PC-3 (cell line): ENCODE measurements around the gene SLC25A28. TPM values are rescaled to one million over a fixed set of nuclear protein-coding genes. Genes with fewer than 3 reads are reported as not detected.

Source experiments
- ATAC-seq: fragments of 200-7000 bp; cut with Tn5 transposase; 2 replicates; pipeline ENCODE4 v1.9.1; 2020; ENCODE audit warnings: mild to moderate bottlenecking, moderate library complexity
- BruUV-seq: library from RNA; stranded (reverse); fragments of 400-500 nt; replicated peaks from 2 replicates; lab custom pipeline; 2021; lab: Mats Ljungman, UMichigan
- CTCF ChIA-PET: fragments of 300-600 bp; sonication (Branson Sonifier 250); formaldehyde crosslinking; loops from one replicate; lab custom pipeline; 2022; ENCODE audit warnings: antibody characterized with exemption; lab: Charles Lee
- POLR2A ChIA-PET: fragments of 300-600 bp; sonication (Branson Sonifier 250); formaldehyde crosslinking; loops from one replicate; lab custom pipeline; 2022; ENCODE audit warnings: antibody characterized with exemption; ENCODE audit not compliant: unreplicated experiment; lab: Charles Lee
- DNase-seq: peaks from one replicate; pipeline ENCODE4 v3.0.0-alpha.2; 2015
- H2AFZ ChIP-seq: fragments of 300-600 bp; sonication (generic); 2 replicates; pipeline ENCODE4 v1.6.0; 2016; ENCODE audit warnings: antibody characterized with exemption, low read length
- H3F3A ChIP-seq: fragments of 300-600 bp; sonication (generic); one replicate; pipeline ENCODE4 v1.6.0; 2017; ENCODE audit warnings: antibody characterized with exemption, low read length, control low read depth, mild to moderate bottlenecking; ENCODE audit not compliant: unreplicated experiment
- H3K27ac ChIP-seq: fragments of 300-600 bp; sonication (generic); 2 replicates; pipeline ENCODE4 v1.5.1; 2016; ENCODE audit warnings: mild to moderate bottlenecking, low read length
- H3K27me3 ChIP-seq: fragments of 300-600 bp; sonication (generic); 2 replicates; pipeline ENCODE4 v1.6.1; 2016; ENCODE audit warnings: low read length, mixed read lengths
- H3K36me3 ChIP-seq: fragments of 300-600 bp; sonication (generic); 2 replicates; pipeline ENCODE4 v1.6.1; 2016; ENCODE audit warnings: low read depth, mixed run types, low read length, mixed read lengths
- H3K4me1 ChIP-seq: fragments of 300-600 bp; sonication (generic); 2 replicates; pipeline ENCODE4 v1.5.1; 2016; ENCODE audit warnings: low read length; ENCODE audit not compliant: insufficient read depth
- H3K4me2 ChIP-seq: fragments of 300-600 bp; sonication (generic); 2 replicates; pipeline ENCODE4 v1.6.0; 2016; ENCODE audit warnings: low read length
- H3K4me3 ChIP-seq: fragments of 300-600 bp; sonication (generic); 2 replicates; pipeline ENCODE4 v1.5.1; 2016; ENCODE audit warnings: mild to moderate bottlenecking, low read length, mixed read lengths
- H3K79me2 ChIP-seq: fragments of 300-600 bp; sonication (generic); 2 replicates; pipeline ENCODE4 v1.6.1; 2017; ENCODE audit warnings: low read length, mixed read lengths
- H3K9ac ChIP-seq: fragments of 300-600 bp; sonication (generic); 2 replicates; pipeline ENCODE4 v1.6.0; 2016; ENCODE audit warnings: mild to moderate bottlenecking, low read length
- H3K9me2 ChIP-seq: fragments of 300-600 bp; sonication (generic); replicated peaks from 2 replicates; pipeline ENCODE4 v1.6.1; 2016; ENCODE audit warnings: mixed run types, low read length, mixed read lengths
- H3K9me3 ChIP-seq: fragments of 300-600 bp; sonication (generic); 2 replicates; pipeline ENCODE4 v1.6.1; 2016; ENCODE audit warnings: low read length, mixed read lengths
- H4K20me1 ChIP-seq: fragments of 300-600 bp; sonication (generic); 2 replicates; pipeline ENCODE4 v1.6.1; 2016; ENCODE audit warnings: low read length, mixed read lengths
- CTCF ChIP-seq: fragments of 300-600 bp; sonication (generic); conservative IDR thresholded peaks from 2 replicates; pipeline ENCODE4 v1.5.1; 2017; ENCODE audit warnings: antibody characterized with exemption, low read depth, mild to moderate bottlenecking, low read length
- EZH2 ChIP-seq: fragments of 300-600 bp; sonication (generic); IDR thresholded peaks from one replicate; pipeline ENCODE4 v1.6.1; 2017; ENCODE audit warnings: antibody characterized with exemption, mild to moderate bottlenecking, low read length; ENCODE audit not compliant: unreplicated experiment
- EZH2phosphoT487 ChIP-seq: fragments of 300-600 bp; sonication (generic); IDR thresholded peaks from 2 replicates; pipeline ENCODE4 v1.6.1; 2018; ENCODE audit warnings: mild to moderate bottlenecking, antibody characterized with exemption, low read length, borderline replicate concordance
- intact Hi-C: fragments of 100-400 bp; cut with micrococcal nuclease; formaldehyde crosslinking; loops from 2 replicates; pipeline ENCODE4 v1.9.0; 2023
- total RNA-seq: library from RNA; depleted of rRNA; stranded (reverse); fragments of >200 nt; gene quantifications from 2 replicates; pipeline ENCODE4 v1.2.3, GENCODE V29; 2014

Gene SLC25A28
- total RNA-seq, 1 experiment from 2014 or later, result 14.2 TPM

GRCh38 chr10:99569961-99570360 is 50.3 kb downstream of the SLC25A28 start:
- no peaks in the 10 kb centered on the region for H3K79me2 ChIP-seq
- CTCF ChIA-PET, result no interaction called here
- POLR2A ChIA-PET, result no interaction called here

GRCh38 chr10:99569253-99569939 is 50.8 kb downstream of the SLC25A28 start:
- ChIA-PET POLR2A (no interaction called here), CTCF (no interaction called here)
- DNase-seq (no peak), ATAC-seq (no peak)
- intact Hi-C loops, result no loop called here
- Histone ChIP-seq H3K79me2 (no peaks in the 10 kb centered on the region), H3F3A (no peaks in the 10 kb centered on the region), H3K9me2 (no peaks in the 10 kb centered on the region), H3K9me3 (no peaks in the 10 kb centered on the region), H4K20me1 (no peaks in the 10 kb centered on the region), H3K4me1 (peaks cover 3% of the 10 kb centered on the region; the same call in 1 of the 2 replicates), H3K4me3 (no peak overlapping the region), H3K9ac (no peak overlapping the region), H3K36me3 (no peaks in the 10 kb centered on the region), H3K4me2 (no peak overlapping the region), H3K27me3 (no peaks in the 10 kb centered on the region), H3K27ac (no peak overlapping the region), H2AFZ (no peak overlapping the region)
- TF ChIP-seq EZH2phosphoT487, result no peak
- no peak for TF ChIP-seq CTCF
- TF ChIP-seq EZH2, result no peak
- no TSS peak for BruUV-seq

More at GRCh38 chr10:99569961-99570360, 50.3 kb downstream of the SLC25A28 start:
- Histone ChIP-seq H4K20me1 (no peaks in the 10 kb centered on the region), H3K9me2 (no peaks in the 10 kb centered on the region), H3K4me3 (no peak overlapping the region), H3K9me3 (no peaks in the 10 kb centered on the region), H3K4me1 (peaks cover 3% of the 10 kb centered on the region; the same call in 1 of the 2 replicates), H3K9ac (no peak overlapping the region), H3K36me3 (no peaks in the 10 kb centered on the region), H3F3A (no peaks in the 10 kb centered on the region), H3K27ac (no peak overlapping the region), H3K27me3 (no peaks in the 10 kb centered on the region), H2AFZ (no peak overlapping the region), H3K4me2 (no peak overlapping the region)
- DNase-seq, result no peak
- no peak for ATAC-seq
- TF ChIP-seq EZH2phosphoT487 (no peak), EZH2 (no peak), CTCF (no peak)
- intact Hi-C loops, result no loop called here
- BruUV-seq, result no TSS peak

DNA sequence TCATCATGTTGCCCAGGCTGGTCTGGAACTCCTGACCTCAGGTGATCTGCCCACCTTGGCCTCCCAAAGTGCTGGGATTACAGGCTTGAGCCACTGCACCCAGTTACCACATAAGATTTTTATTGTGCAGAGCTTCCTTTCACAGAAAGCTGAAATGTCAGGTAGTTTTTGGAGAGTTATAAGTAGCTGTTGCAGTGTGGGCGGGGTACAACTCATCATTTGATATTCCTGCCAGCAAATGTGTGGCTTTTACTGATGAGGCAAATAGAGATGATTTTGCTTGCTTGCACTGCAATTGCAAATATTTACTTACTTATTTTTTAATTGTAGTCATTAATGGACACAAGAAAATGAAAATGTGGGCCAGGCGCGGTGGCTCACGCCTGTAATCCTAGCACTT is 55.1 kb downstream of the SLC25A28 start:
- H3K27ac ChIP-seq, result no peak overlapping the region
- no peaks in the 10 kb centered on the region for H3K9me3 ChIP-seq
- no peaks in the 10 kb centered on the region for H3F3A ChIP-seq
- H3K79me2 ChIP-seq, result no peaks in the 10 kb centered on the region
- H3K9me2 ChIP-seq, result no peaks in the 10 kb centered on the region
- no peak for ATAC-seq
- intact Hi-C loops, result no loop called here
- no peak overlapping the region for H2AFZ ChIP-seq
- no peak for TF ChIP-seq CTCF
- no peak for TF ChIP-seq EZH2phosphoT487
- no peak for TF ChIP-seq EZH2
- H3K4me1 ChIP-seq, result peaks cover 3% of the 10 kb centered on the region; the same call in 1 of the 2 replicates
- no peak overlapping the region for H3K4me2 ChIP-seq
- no peaks in the 10 kb centered on the region for H3K27me3 ChIP-seq
- H3K4me3 ChIP-seq, result no peak overlapping the region
- no peak for DNase-seq
- no peaks in the 10 kb centered on the region for H3K36me3 ChIP-seq
- H4K20me1 ChIP-seq, result no peaks in the 10 kb centered on the region
- POLR2A ChIA-PET, result no interaction called here
- BruUV-seq, result no TSS peak
- no peak overlapping the region for H3K9ac ChIP-seq
- CTCF ChIA-PET, result no interaction called here
